Stomach (tissue), 4 donors: ENCODE measurements around the gene MAPK8IP3.

Experiments
- EP300 ChIP-seq: sonication (generic); formaldehyde crosslinking; IDR thresholded peaks from one replicate; pipeline ENCODE4 v1.6.1; 2017; ENCODE audit warnings: antibody characterized with exemption
- TF ChIP-seq, protein P1 (sequence below), 7 experiments: fragments of 450-650 bp in 4 of 7; fragments of 200-600 bp in 3 of 7; sonication (generic) in 3 of 7; IDR thresholded peaks; one replicate each; pipeline ENCODE4 v1.5.1; 2016 to 2019; ENCODE audit warnings: antibody characterized with exemption in 7 of 7, control low read depth in 2 of 7, mild to moderate bottlenecking in 1 of 7

DNA sequence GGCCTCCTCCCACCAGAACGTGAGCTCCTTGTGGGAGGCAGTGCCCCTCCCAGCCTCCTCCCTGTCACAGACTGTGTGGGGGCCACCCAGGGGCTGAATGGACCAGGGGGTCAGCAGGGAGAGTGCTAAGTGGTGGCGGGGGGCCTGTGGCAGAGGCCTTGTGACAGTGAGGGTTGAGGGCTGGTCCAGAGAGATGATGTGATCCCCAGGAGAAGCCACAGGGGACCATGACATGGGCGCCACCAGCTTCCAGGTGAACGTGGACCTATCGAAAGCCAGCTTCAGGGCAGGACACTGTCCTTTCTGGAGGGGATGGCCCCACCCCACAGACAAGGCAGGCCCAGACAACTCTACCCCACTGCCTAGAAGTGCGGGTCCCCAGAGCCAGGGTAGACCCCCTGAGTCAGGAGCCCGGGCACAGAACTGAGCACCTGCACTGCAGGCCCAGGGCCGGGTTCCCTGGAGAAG, 73.3 kb downstream of the MAPK8IP3 start:
- TF ChIP-seq EP300 = no peak
- TF ChIP-seq, protein P1, sequence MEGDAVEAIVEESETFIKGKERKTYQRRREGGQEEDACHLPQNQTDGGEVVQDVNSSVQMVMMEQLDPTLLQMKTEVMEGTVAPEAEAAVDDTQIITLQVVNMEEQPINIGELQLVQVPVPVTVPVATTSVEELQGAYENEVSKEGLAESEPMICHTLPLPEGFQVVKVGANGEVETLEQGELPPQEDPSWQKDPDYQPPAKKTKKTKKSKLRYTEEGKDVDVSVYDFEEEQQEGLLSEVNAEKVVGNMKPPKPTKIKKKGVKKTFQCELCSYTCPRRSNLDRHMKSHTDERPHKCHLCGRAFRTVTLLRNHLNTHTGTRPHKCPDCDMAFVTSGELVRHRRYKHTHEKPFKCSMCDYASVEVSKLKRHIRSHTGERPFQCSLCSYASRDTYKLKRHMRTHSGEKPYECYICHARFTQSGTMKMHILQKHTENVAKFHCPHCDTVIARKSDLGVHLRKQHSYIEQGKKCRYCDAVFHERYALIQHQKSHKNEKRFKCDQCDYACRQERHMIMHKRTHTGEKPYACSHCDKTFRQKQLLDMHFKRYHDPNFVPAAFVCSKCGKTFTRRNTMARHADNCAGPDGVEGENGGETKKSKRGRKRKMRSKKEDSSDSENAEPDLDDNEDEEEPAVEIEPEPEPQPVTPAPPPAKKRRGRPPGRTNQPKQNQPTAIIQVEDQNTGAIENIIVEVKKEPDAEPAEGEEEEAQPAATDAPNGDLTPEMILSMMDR (IDR thresholded peaks at IDR 0.05) = no peak
